Stimulated activated CD4-positive, alpha-beta T cell treated with anti-CD3 and anti-CD28 coated beads, Interleukin-12 subunit alpha, Interleukin-12 subunit beta, amount 100 ng/mL, for 24 hours (primary cell): ENCODE measurements around the gene PPM1B.
"Not testable (repeated sequence)": the region's sequence is repeated elsewhere in the genome, so short reads cannot be mapped to it uniquely, and the experiment has no call there.

Source experiments
- DNase-seq, 2 experiments: peaks; one replicate each; pipeline ENCODE4 v3.0.0-alpha.2; 2020; ENCODE audit warnings: low read depth in 2 of 2

Gene PPM1B

GRCh38 chr2:44163777-44164176 is 4.9 kb upstream of the PPM1B start:
- no peak for DNase-seq

DNA sequence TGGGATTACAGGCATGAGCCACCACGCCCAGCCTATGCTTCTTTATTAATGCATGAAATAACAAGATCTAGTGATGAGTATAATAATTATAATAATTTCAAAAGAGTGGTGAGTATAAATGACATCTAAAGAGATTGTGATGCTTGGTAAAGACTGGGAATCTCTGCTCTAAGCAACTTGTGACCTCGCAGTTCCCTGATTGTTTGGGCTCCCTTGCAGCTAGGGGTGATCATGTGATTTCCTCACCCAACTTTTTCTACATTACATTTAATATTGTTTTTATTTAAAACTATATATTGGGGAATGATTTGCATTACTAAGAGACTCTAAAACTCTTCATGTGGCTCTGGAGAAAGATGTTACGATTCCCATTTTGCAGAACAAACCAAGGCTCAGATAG is 4.1 kb upstream of the PPM1B start:
- DNase-seq: no peak

DNA sequence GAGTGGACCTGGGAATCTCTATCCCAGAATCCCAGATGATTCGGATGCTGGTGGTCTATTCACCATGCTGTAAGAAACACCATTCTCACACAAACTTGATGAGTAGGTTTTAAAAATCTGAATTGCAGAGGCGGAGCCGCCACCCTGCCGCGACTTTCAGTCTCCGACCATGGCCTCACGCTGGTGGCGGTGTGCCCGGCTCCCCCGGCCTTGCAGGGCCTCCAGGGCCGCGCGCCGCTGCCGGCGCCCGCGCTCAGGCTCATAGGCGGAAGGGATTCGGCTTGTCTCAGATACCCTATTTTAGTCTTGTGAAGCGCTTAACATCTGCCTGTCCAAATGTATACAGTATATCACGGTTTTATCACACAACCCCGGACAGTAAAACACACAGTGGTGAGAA is 2.6 kb upstream of the PPM1B start:
- no peak for DNase-seq

DNA sequence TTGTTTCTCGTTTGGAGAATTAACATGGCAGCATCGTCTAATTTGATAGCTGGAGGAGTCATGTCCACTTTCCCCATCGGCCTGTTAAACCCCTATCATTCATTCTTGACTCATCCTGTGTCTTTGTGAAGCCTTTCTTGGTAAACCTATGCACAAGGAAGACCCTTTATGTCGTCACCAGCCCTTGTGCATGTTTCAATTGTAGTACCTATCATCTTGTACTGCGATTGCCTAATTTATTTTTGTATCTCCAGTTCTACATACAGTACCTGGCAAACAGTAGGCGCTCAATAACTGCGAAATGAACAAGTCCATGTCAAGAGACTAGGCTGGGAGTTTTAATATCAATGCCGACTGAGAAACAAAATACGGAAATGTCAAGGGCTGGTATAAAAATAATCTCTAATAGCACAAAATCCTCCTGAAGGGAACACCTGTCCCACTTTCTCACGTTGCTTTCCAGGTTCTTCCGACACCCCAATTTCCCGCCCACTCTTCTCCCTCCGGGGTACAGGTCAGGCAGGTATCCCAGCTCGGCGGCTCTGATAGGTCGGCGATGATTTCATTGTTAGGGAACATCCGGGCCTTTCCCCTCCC is 1.3 kb upstream of the PPM1B start:
- no peak for DNase-seq

- DNase-seq: peak; percentile 94 to 96
These were observed 581 bp upstream of the PPM1B start for GRCh38 chr2:44167908-44168680.

DNA sequence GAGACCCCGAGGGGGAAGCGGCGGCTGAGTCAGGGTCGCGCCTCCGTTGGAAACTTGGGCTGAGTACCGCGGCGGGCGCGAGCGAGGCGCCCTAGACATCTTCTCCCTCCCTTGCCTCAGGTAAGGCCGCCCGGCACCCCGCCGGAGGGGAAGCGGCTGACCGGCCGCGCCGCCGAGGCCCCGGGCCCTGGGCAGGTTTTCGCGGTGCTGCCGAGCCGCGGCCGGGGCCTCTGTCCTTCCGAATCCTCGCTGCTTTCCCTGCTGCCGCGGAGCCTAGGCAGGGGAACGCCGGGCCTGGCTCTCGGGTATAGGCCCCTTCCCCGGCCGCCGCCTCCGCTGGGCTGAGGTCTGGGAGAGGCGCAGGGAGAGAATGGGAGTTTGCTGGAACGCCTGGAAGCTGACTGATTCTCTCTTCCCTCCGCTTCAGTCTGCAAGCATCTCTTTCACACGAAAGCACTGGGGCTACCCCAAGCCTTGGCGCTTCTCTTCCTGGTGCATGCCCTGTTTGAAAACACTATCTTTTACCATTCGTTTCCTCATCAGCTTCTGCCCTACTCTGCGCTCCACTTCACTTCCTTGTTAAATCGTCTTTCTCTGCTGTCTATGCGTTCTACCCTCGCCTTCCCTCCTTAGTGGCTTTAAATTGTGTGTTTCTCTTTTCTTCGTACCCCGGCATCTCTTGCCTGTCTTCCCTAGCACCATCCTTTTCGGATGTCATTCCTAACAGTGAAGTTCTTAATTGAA is 652 bp downstream of the PPM1B start:
- DNase-seq: peak in 1 of 2 experiments; percentile 6

DNA sequence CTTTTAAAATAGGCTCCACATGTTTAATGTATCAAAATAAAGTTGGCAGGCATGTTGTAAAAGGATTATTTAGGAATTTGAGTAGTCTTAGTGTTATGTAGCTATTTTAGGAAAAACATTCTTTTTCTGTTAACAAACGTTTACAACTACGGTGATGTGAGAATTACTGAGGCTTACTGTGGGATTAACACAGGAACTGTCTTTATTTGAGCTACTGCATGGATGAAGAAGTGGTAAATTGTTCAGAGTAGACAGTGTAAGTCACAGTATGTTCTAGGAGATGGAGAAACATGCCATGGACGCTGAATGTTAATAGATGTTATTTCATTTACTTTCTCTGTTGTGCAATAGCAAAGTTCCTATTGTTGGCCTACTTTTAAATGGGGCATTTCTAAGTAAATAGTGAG is 1.6 kb downstream of the PPM1B start:
- DNase-seq: no peak

GRCh38 chr2:44171018-44171417 is 2.3 kb downstream of the PPM1B start:
- no peak for DNase-seq

DNA sequence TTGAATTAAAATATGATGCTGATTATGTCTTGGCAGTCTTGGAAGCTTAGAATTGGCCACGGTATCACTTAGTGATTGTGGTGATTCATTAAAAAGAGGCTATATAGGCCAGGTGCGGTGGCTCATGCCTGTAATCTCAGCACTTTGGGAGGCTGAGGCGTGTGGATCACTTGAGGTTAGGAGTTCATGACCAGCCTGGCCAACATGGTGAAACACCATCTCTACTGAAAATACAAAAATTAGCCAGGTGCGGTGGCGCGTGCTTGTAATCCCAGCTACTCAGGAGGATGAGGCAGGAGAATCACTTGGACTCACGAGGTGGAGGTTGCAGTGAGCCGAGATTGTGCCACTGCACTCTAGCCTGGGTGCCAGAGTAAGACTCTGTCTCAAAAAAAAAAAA is 2.8 kb downstream of the PPM1B start:
- DNase-seq: not testable (repeated sequence)

- no peak for DNase-seq
These were observed 3.9 kb downstream of the PPM1B start for GRCh38 chr2:44172576-44172975.

GRCh38 chr2:44178950-44179349 is 10.3 kb downstream of the PPM1B start:
- DNase-seq: no peak

GRCh38 chr2:44181648-44182047 is 13.0 kb downstream of the PPM1B start:
- DNase-seq: no peak

- no peak for DNase-seq
These were observed 15.4 kb downstream of the PPM1B start for GRCh38 chr2:44184106-44184505.

DNA sequence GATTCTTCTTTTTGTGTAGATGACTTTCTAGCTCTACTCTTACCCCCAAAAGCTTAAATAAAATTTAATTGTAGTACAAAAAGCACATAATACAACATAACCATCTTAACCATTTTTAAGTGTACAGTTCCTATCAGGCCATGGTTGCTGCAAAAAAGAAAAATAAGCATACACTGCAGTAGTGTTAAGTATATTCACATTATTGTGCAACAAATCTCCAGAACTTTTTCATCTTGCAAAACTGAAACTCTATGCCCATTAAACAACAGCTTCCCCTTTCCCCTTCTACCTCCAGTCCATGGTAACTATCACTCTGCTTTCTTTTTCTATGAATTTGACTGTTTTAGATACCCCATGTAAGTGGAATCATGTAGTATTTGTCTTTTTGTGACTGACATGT is 18.1 kb downstream of the PPM1B start:
- DNase-seq: no peak

DNA sequence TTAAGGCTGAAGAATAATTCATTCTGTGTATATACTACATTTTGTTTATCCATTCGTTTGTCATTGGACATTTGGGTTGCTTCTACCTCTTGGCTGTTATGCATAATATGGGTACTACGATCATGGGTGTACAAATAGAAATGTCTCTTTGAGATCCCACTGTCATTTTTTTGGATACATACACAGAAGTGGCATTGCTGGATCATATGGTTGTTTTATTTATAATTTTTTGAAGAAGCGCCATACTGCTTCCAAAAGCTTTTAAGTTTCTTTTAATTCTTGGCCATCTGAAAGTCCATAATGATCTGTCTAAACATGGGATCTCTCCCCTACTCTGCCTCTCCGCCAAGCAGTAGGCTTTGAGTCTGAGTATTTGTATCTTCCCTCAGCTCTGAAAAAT is 18.6 kb downstream of the PPM1B start:
- no peak for DNase-seq

- no peak for DNase-seq
These were observed 20.0 kb downstream of the PPM1B start for GRCh38 chr2:44188696-44189095.

- DNase-seq: no peak
These were observed 20.4 kb downstream of the PPM1B start for GRCh38 chr2:44189104-44189503.

GRCh38 chr2:44190526-44190925 is 21.9 kb downstream of the PPM1B start:
- DNase-seq: no peak

DNA sequence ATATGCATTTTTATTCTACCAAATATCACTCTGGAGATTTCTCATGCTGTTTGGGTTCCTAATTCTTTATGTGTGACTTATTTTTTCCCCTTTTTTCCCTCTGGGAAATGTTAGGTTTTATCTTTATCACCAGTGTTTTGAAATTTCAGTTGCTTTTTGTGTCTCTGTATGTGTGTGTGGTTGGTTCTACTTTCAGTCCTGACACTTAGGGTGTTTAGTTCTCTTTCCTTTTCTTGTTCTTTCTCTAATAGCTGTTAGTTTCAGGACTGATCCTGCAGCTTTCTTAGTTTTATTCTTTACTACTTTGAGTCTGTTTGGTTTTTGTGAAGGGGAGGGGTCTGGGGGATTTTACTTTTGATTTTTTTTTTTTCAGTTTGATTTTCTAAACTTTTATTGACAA is 23.1 kb downstream of the PPM1B start:
- DNase-seq: no peak

DNA sequence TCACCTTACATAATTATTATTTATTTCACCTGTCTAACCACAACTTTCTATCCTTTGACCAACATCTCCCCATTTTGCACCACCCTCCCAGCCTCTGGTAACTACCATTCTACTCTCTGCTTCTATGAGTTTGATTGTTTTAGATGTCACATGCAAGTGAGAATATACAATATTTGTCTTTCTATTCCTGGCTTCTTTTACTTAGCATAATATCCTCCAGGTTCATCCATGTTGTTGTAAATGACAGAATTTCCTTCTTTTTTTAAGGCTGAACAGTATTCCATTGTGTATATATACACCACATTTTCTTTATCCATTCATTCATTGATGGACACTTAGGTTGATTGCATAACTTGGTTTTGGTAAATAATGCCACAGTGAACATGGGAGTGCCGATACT is 24.0 kb downstream of the PPM1B start:
- no peak for DNase-seq

DNA sequence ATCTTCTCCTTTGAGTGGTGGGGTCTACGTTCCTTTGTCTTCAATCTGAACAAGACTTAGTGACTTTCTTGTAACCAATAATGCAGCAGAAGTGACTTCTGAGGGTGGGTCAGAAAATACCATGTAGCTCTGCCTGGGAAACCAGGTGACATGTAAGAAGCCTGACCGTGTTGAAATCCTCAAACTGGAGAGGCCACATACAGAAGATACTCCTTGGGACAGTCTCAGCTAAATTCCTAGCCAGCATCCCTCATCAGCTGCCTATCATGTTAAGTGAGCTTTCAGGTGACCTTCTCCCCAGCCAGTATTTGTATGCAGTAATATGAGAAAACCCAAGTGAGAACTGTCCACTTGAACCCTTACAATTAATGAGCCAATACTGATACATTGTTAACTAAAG is 27.0 kb downstream of the PPM1B start:
- no peak for DNase-seq

DNA sequence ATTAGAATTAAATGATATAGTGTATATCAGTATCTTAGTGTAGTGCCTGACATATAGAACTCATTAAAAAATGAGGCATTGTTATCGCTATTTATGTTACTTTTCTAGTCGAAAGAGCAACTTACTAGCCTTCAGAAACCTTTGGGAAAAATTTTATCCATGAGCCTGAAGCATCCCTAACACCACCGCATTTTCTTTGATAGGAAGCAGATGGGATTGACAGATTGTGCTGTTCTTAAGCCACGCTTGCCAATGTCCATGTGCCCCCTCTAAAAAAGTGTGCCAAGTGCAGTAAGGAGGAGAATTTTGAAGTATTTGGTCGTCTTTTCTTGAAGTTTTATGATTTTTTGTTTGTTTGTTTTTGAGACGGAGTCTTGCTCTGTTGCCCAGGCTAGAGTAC is 29.1 kb downstream of the PPM1B start:
- no peak for DNase-seq

GRCh38 chr2:44200011-44200410 is 31.3 kb downstream of the PPM1B start:
- no peak for DNase-seq
